IMR-90 (cell line): ENCODE measurements around the gene BTNL3. TPM values are rescaled to one million over a fixed set of nuclear protein-coding genes. Genes with fewer than 3 reads are reported as not detected.

Experiments
- ATAC-seq: fragments of 200-7000 bp; cut with Tn5 transposase; 2 replicates; pipeline ENCODE4 v1.9.1; 2020; ENCODE audit warnings: low read depth, mild to moderate bottlenecking, moderate library complexity
- BruUV-seq: library from RNA; stranded (reverse); fragments of 400-500 nt; replicated peaks from 2 replicates; lab custom pipeline; 2021; lab: Mats Ljungman, UMichigan
- CTCF ChIA-PET: fragments of 300-600 bp; formaldehyde crosslinking; extraction: SDS; loops from one replicate; lab custom pipeline; 2021; ENCODE audit warnings: antibody characterized with exemption; lab: Yijun Ruan, JAX
- POLR2A ChIA-PET: fragments of 300-600 bp; sonication (Branson Sonifier 250); formaldehyde crosslinking; loops from one replicate; lab custom pipeline; 2022; ENCODE audit warnings: antibody characterized with exemption; ENCODE audit not compliant: unreplicated experiment; lab: Charles Lee
- DNase-seq: peaks from one replicate; pipeline ENCODE4 v3.0.0; 2013
- H2AFZ ChIP-seq: replicated peaks from 2 replicates; pipeline ENCODE3; 2013; ENCODE audit warnings: low read length, mild to moderate bottlenecking; ENCODE audit not compliant: poor library complexity
- H2AK5ac ChIP-seq: 2 replicates; pipeline ENCODE4 v1.6.1; 2013; ENCODE audit warnings: low read depth, low read length, inconsistent platforms
- H2AK9ac ChIP-seq: replicated peaks from 2 replicates; pipeline ENCODE3; 2013; ENCODE audit warnings: mild to moderate bottlenecking, low read depth, low read length, moderate library complexity; ENCODE audit not compliant: poor library complexity
- H2BK120ac ChIP-seq: 2 replicates; pipeline ENCODE4 v1.6.1; 2013; ENCODE audit warnings: low read depth, low read length, inconsistent platforms
- H2BK15ac ChIP-seq: 3 replicates; pipeline ENCODE4 v1.6.1; 2013; ENCODE audit warnings: low read depth, low read length, inconsistent platforms
- H2BK20ac ChIP-seq: 2 replicates; pipeline ENCODE4 v1.6.1; 2013; ENCODE audit warnings: low read depth, mild to moderate bottlenecking, inconsistent platforms, low read length, moderate library complexity
- H2BK5ac ChIP-seq: 2 replicates; pipeline ENCODE4 v1.6.1; 2013; ENCODE audit warnings: mild to moderate bottlenecking, low read depth, low read length, inconsistent platforms; ENCODE audit not compliant: poor library complexity, severe bottlenecking
- H3K14ac ChIP-seq: replicated peaks from 2 replicates; pipeline ENCODE4 v1.6.1; 2013; ENCODE audit warnings: low read depth, low read length, inconsistent platforms
- H3K18ac ChIP-seq: 2 replicates; pipeline ENCODE4 v1.6.1; 2013; ENCODE audit warnings: low read depth, low read length, control low read depth
- H3K23ac ChIP-seq: 2 replicates; pipeline ENCODE4 v1.6.1; 2013; ENCODE audit warnings: low read depth, low read length, inconsistent platforms
- H3K27ac ChIP-seq: 2 replicates; pipeline ENCODE4 v1.5.1; 2013; ENCODE audit warnings: mild to moderate bottlenecking, control low read depth, low read length; ENCODE audit not compliant: insufficient read depth
- H3K27me3 ChIP-seq: 2 replicates; pipeline ENCODE4 v1.6.1; 2013; ENCODE audit warnings: low read length; ENCODE audit not compliant: control insufficient read depth, insufficient read depth
- H3K36me3 ChIP-seq: 2 replicates; pipeline ENCODE4 v1.6.1; 2013; ENCODE audit warnings: low read length, mixed read lengths; ENCODE audit not compliant: control insufficient read depth, insufficient read depth
- H3K4ac ChIP-seq: 2 replicates; pipeline ENCODE4 v1.6.1; 2013; ENCODE audit warnings: low read depth, low read length, inconsistent platforms
- H3K4me1 ChIP-seq: 2 replicates; pipeline ENCODE4 v1.6.1; 2013; ENCODE audit warnings: low read length, mixed read lengths; ENCODE audit not compliant: control insufficient read depth, insufficient read depth
- H3K4me2 ChIP-seq: 2 replicates; pipeline ENCODE4 v1.6.1; 2013; ENCODE audit warnings: low read depth, mild to moderate bottlenecking, control low read depth, low read length, moderate library complexity
- H3K4me3 ChIP-seq: 2 replicates; pipeline ENCODE4 v1.5.1; 2013; ENCODE audit warnings: low read depth, mild to moderate bottlenecking, control low read depth, low read length, moderate library complexity; ENCODE audit not compliant: insufficient read depth
- H3K56ac ChIP-seq: 2 replicates; pipeline ENCODE4 v1.6.1; 2013; ENCODE audit warnings: low read length, inconsistent platforms; ENCODE audit not compliant: insufficient read depth; ENCODE audit errors: extremely low read depth
- H3K79me1 ChIP-seq, 2 experiments: 2 replicates each; pipeline ENCODE4 v1.6.1; 2013; ENCODE audit warnings: low read length in 2 of 2, inconsistent platforms in 1 of 2, low read depth in 1 of 2
- H3K9ac ChIP-seq: 2 replicates; pipeline ENCODE4 v1.6.1; 2013; ENCODE audit warnings: low read depth, low read length, control low read depth
- H3K9me1 ChIP-seq: 2 replicates; pipeline ENCODE4 v1.6.1; 2013; ENCODE audit warnings: low read length, inconsistent platforms; ENCODE audit not compliant: insufficient read depth
- H3K9me3 ChIP-seq: 2 replicates; pipeline ENCODE4 v1.6.1; 2013; ENCODE audit warnings: low read length; ENCODE audit not compliant: control insufficient read depth, insufficient read depth
- H4K20me1 ChIP-seq: 2 replicates; pipeline ENCODE4 v1.6.1; 2013; ENCODE audit warnings: low read length, inconsistent platforms; ENCODE audit not compliant: insufficient read depth
- H4K5ac ChIP-seq: 2 replicates; pipeline ENCODE4 v1.6.1; 2013; ENCODE audit warnings: mild to moderate bottlenecking, low read depth, low read length, control low read depth
- H4K8ac ChIP-seq, 2 experiments: 2 replicates each; pipeline ENCODE4 v1.6.1; 2013; ENCODE audit warnings: low read depth in 2 of 2, low read length in 2 of 2, control low read depth in 1 of 2, inconsistent platforms in 1 of 2
- H4K91ac ChIP-seq: 2 replicates; pipeline ENCODE4 v1.6.1; 2013; ENCODE audit warnings: low read depth, low read length, inconsistent platforms; ENCODE audit not compliant: insufficient read depth
- BHLHE40 ChIP-seq: fragments of 150-350 bp; IDR thresholded peaks from 2 replicates; pipeline ENCODE4 v1.6.1; 2016; ENCODE audit warnings: mild to moderate bottlenecking, low read depth, low read length
- CEBPB ChIP-seq: IDR thresholded peaks from 2 replicates; pipeline ENCODE4 v1.6.1; 2012; ENCODE audit warnings: low read depth, low read length, improper control_type of control experiment
- CHD1 ChIP-seq: IDR thresholded peaks from 2 replicates; pipeline ENCODE4 v1.6.1; 2012; ENCODE audit warnings: low read depth, low read length, improper control_type of control experiment
- FOS ChIP-seq: fragments of 150-350 bp; IDR thresholded peaks from 2 replicates; pipeline ENCODE4 v1.6.1; 2016; ENCODE audit warnings: low read depth, low read length
- MAFK ChIP-seq: IDR thresholded peaks from 2 replicates; pipeline ENCODE4 v1.6.1; 2012; ENCODE audit warnings: low read depth, low read length, improper control_type of control experiment
- MXI1 ChIP-seq: IDR thresholded peaks from 2 replicates; pipeline ENCODE4 v1.6.1; 2012; ENCODE audit warnings: low read depth, mild to moderate bottlenecking, low read length, moderate library complexity, borderline replicate concordance
- NFE2L2 ChIP-seq: fragments of 150-350 bp; IDR thresholded peaks from 2 replicates; pipeline ENCODE4 v1.6.1; 2016; ENCODE audit warnings: low read depth, mild to moderate bottlenecking, low read length
- POLR2A ChIP-seq: IDR thresholded peaks from 2 replicates; pipeline ENCODE4 v1.6.1; 2012; ENCODE audit warnings: mild to moderate bottlenecking, low read depth, low read length
- RAD21 ChIP-seq: IDR thresholded peaks from 2 replicates; pipeline ENCODE4 v1.6.1; 2012; ENCODE audit warnings: low read length, improper control_type of control experiment
- RCOR1 ChIP-seq: IDR thresholded peaks from 2 replicates; pipeline ENCODE4 v1.6.1; 2012; ENCODE audit warnings: mild to moderate bottlenecking, low read length, improper control_type of control experiment; ENCODE audit not compliant: insufficient replicate concordance
- RFX5 ChIP-seq: IDR thresholded peaks from 2 replicates; pipeline ENCODE4 v1.8.0; 2012; ENCODE audit warnings: low read depth, mild to moderate bottlenecking, low read length, moderate library complexity
- SMC3 ChIP-seq: fragments of 150-350 bp; IDR thresholded peaks from 2 replicates; pipeline ENCODE4 v1.6.1; 2016; ENCODE audit warnings: low read depth, mild to moderate bottlenecking, antibody characterized with exemption, low read length, moderate library complexity
- WGBS, 2 experiments: methylation state at CpG; one replicate each; pipeline versions ENCODE4 v1.1.5 to v1.1.7; 2013; ENCODE audit warnings: missing lambda C conversion rate in 2 of 2; ENCODE audit not compliant: insufficient read length in 1 of 2; ENCODE audit errors: extremely low coverage in 2 of 2; 5-methylcytosine and 5-hydroxymethylcytosine counted together
- dilution Hi-C: fragments of 300-500 bp; cut with HindIII; formaldehyde crosslinking; loops from one replicate; pipeline ENCODE4 v1.14.3; 2018; ENCODE audit warnings: low sequenced_read_pairs; ENCODE audit not compliant: unreplicated experiment
- in situ Hi-C: fragments of 300-500 bp; cut with MboI; formaldehyde crosslinking; loops from 3 replicates; pipeline ENCODE4 v1.14.3; 2019; ENCODE audit warnings: low sequenced_read_pairs, inconsistent platforms, mixed read lengths
- intact Hi-C: fragments of 100-400 bp; cut with micrococcal nuclease; formaldehyde crosslinking; loops from 2 replicates; pipeline ENCODE4 v1.10.0; 2022
- polyA plus RNA-seq, 3 experiments: library from polyadenylated mRNA; depleted of rRNA; stranded (reverse); fragments of >200 nt; gene quantifications; 2 replicates each; pipeline ENCODE4 v1.2.3, GENCODE V29; 2012; ENCODE audit warnings: low replicate concordance in 1 of 3
- total RNA-seq: library from RNA; depleted of rRNA; stranded (reverse); fragments of >200 nt; gene quantifications from 2 replicates; pipeline ENCODE4 v1.2.3, GENCODE V29; 2012
- TF ChIP-seq, protein P1 (sequence below): fragments of 150-350 bp; IDR thresholded peaks from 2 replicates; pipeline ENCODE4 v1.6.1; 2016; ENCODE audit warnings: low read depth, mild to moderate bottlenecking, low read length, moderate library complexity, borderline replicate concordance
- TF ChIP-seq, protein P2 (sequence below): conservative IDR thresholded peaks from 2 replicates; pipeline ENCODE4 v1.5.1; 2012; ENCODE audit warnings: mild to moderate bottlenecking, low read depth, low read length, improper control_type of control experiment

The BTNL3 gene
- total and polyA plus RNA-seq, 2 of the 4 experiments (the other 2 are of a cell fraction) = not detected

DNA sequence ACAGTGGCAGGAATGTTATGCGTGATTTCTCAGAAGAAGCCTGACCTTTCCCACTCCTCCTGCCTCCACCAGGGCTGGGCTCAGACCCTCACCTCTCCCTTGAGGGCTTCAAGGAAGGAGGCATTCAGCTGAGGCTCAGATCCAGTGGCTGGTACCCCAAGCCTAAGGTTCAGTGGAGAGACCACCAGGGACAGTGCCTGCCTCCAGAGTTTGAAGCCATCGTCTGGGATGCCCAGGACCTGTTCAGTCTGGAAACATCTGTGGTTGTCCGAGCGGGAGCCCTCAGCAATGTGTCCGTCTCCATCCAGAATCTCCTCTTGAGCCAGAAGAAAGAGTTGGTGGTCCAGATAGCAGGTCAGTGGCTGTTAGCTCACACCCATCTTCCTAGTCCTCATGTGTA is 61.4 kb downstream of the BTNL3 start:
- Histone ChIP-seq H2BK5ac (no peak overlapping the region), H2AK9ac (no peak overlapping the region), H3K4me1 (no peaks in the 10 kb centered on the region), H3K9ac (no peak overlapping the region), H2AK5ac (no peak overlapping the region), H4K20me1 (no peaks in the 10 kb centered on the region), H2BK15ac (no peak overlapping the region), H3K9me1 (no peaks in the 10 kb centered on the region), H4K91ac (no peak overlapping the region), H3K4ac (no peak overlapping the region), H2BK120ac (no peak overlapping the region), H3K79me1 (no peaks in the 10 kb centered on the region), H3K18ac (no peak overlapping the region), H3K27me3 (peaks cover 34% of the 10 kb centered on the region), H2AFZ (no peak overlapping the region), H3K36me3 (no peaks in the 10 kb centered on the region), H3K4me3 (no peak overlapping the region), H3K9me3 (peaks cover 3% of the 10 kb centered on the region; the same call in 1 of the 2 replicates), H3K56ac (no peak overlapping the region), H3K4me2 (no peak overlapping the region), H4K5ac (no peak overlapping the region), H3K27ac (no peak overlapping the region), H3K23ac (no peak overlapping the region), H4K8ac (no peak overlapping the region), H2BK20ac (no peak overlapping the region), H3K14ac (no peak overlapping the region)
- WGBS, 2 experiments = no CpG with 5 or more reads among the region's 5 CpGs
- BruUV-seq = no TSS peak
- DNase-seq (no peak), ATAC-seq (no peak)
- intact Hi-C loops (no loop called here), in situ Hi-C loops (no loop called here), dilution Hi-C loops (no loop called here)
- ChIA-PET POLR2A (no interaction called here), CTCF (no interaction called here)
- no peak for TF ChIP-seq RFX5
- TF ChIP-seq RAD21 = no peak
- TF ChIP-seq MXI1 = no peak
- TF ChIP-seq CEBPB = no peak
- TF ChIP-seq CHD1 = no peak
- TF ChIP-seq POLR2A = no peak
- TF ChIP-seq MAFK = no peak
- TF ChIP-seq NFE2L2 = no peak
- TF ChIP-seq, protein P1, sequence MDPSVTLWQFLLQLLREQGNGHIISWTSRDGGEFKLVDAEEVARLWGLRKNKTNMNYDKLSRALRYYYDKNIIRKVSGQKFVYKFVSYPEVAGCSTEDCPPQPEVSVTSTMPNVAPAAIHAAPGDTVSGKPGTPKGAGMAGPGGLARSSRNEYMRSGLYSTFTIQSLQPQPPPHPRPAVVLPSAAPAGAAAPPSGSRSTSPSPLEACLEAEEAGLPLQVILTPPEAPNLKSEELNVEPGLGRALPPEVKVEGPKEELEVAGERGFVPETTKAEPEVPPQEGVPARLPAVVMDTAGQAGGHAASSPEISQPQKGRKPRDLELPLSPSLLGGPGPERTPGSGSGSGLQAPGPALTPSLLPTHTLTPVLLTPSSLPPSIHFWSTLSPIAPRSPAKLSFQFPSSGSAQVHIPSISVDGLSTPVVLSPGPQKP = no peak
- no peak for TF ChIP-seq RCOR1
- no peak for TF ChIP-seq SMC3
- TF ChIP-seq, protein P2, sequence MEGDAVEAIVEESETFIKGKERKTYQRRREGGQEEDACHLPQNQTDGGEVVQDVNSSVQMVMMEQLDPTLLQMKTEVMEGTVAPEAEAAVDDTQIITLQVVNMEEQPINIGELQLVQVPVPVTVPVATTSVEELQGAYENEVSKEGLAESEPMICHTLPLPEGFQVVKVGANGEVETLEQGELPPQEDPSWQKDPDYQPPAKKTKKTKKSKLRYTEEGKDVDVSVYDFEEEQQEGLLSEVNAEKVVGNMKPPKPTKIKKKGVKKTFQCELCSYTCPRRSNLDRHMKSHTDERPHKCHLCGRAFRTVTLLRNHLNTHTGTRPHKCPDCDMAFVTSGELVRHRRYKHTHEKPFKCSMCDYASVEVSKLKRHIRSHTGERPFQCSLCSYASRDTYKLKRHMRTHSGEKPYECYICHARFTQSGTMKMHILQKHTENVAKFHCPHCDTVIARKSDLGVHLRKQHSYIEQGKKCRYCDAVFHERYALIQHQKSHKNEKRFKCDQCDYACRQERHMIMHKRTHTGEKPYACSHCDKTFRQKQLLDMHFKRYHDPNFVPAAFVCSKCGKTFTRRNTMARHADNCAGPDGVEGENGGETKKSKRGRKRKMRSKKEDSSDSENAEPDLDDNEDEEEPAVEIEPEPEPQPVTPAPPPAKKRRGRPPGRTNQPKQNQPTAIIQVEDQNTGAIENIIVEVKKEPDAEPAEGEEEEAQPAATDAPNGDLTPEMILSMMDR = no peak
- TF ChIP-seq BHLHE40 = no peak
- no peak for TF ChIP-seq FOS
